HepG2 (cell line): Measurements from ENCODE around the gene DNAJC24. TPM values are rescaled to one million over a fixed set of nuclear protein-coding genes. Genes with fewer than 3 reads are reported as not detected.
A peak's percentile ranks its signal among the peaks of the same experiment; 100 is the strongest.

ENCODE experiments used
- ATAC-seq: fragments of 200-7000 bp; cut with Tn5 transposase; 3 replicates; pipeline ENCODE4 v1.9.1; 2020; ENCODE audit warnings: mild to moderate bottlenecking, moderate library complexity
- BruUV-seq: library from RNA; stranded (reverse); fragments of 400-500 nt; replicated peaks from 2 replicates; lab custom pipeline; 2021; lab: Mats Ljungman, UMichigan
- CTCF ChIA-PET: fragments of 300-600 bp; formaldehyde crosslinking; extraction: SDS; loops from one replicate; lab custom pipeline; 2021; ENCODE audit warnings: low total read pairs, inconsistent platforms, low intra/inter-chr PET ratio; lab: Yijun Ruan, JAX
- POLR2A ChIA-PET: fragments of 350-600 bp; sonication (Branson Sonifier 250); formaldehyde crosslinking; loops from one replicate; lab custom pipeline; 2020; ENCODE audit warnings: antibody characterized with exemption, inconsistent platforms; lab: Yijun Ruan, JAX
- DNase-seq: peaks from one replicate; pipeline ENCODE4 v3.0.0-alpha.2; 2015; ENCODE audit warnings: low spot score
- FAIRE-seq: peaks from 3 replicates; lab custom pipeline; 2011; peaks lifted over from hg19 to GRCh38; lab: Jason Lieb, UNC
- H2AFZ ChIP-seq: one replicate; pipeline ENCODE4 v1.6.1; 2011; ENCODE audit warnings: low read length, inconsistent platforms
- H3K27ac ChIP-seq: fragments of 300-600 bp; 3 replicates; pipeline ENCODE4 v1.8.0; 2011; ENCODE audit warnings: mixed run types, mild to moderate bottlenecking, mixed read lengths, low read length, inconsistent platforms; ENCODE audit not compliant: insufficient read depth; ENCODE audit errors: extremely low read length
- H3K27me3 ChIP-seq, 2 experiments: fragments of 200-600 bp in 1 of 2; 2 replicates in 1 of 2; 3 replicates in 1 of 2; pipeline versions ENCODE4 v1.6.0 to v1.8.0; 2011; ENCODE audit warnings: low read length in 2 of 2, mild to moderate bottlenecking in 2 of 2, moderate library complexity in 2 of 2, inconsistent platforms in 1 of 2; ENCODE audit not compliant: insufficient read depth in 2 of 2, control insufficient read depth in 1 of 2
- H3K36me3 ChIP-seq, 2 experiments: fragments of 200-600 bp in 1 of 2; replicated peaks in 1 of 2; 2 replicates in 1 of 2; 3 replicates in 1 of 2; pipeline versions ENCODE4 v1.5.1 to v1.8.0; 2011; ENCODE audit warnings: low read length in 2 of 2, inconsistent platforms in 1 of 2; ENCODE audit not compliant: insufficient read depth in 2 of 2, control insufficient read depth in 1 of 2
- H3K4me1 ChIP-seq: 2 replicates; pipeline ENCODE4 v1.5.1; 2012; ENCODE audit warnings: low read length, inconsistent platforms; ENCODE audit not compliant: insufficient read depth
- H3K4me2 ChIP-seq: 2 replicates; pipeline ENCODE4 v1.6.0; 2011; ENCODE audit warnings: low read depth, low read length, inconsistent platforms
- H3K4me3 ChIP-seq, 3 experiments: fragments of 200-600 bp in 1 of 3; sonication (generic), shearing (Covaris generic) in 1 of 3; replicated peaks in 1 of 3; 2 replicates each; pipeline ENCODE4 v1.5.1; 2011 to 2016; ENCODE audit warnings: low read length in 3 of 3, inconsistent platforms in 2 of 3, low read depth in 2 of 3, mild to moderate bottlenecking in 2 of 3, control low read depth in 1 of 3, mixed read lengths in 1 of 3; ENCODE audit not compliant: insufficient read depth in 1 of 3
- H3K79me2 ChIP-seq: one replicate; pipeline ENCODE4 v1.6.1; 2011; ENCODE audit warnings: low read length, inconsistent platforms; ENCODE audit not compliant: insufficient read depth
- H3K9ac ChIP-seq: 2 replicates; pipeline ENCODE4 v1.6.0; 2011; ENCODE audit warnings: mild to moderate bottlenecking, low read depth, low read length, inconsistent platforms; ENCODE audit not compliant: insufficient read depth
- H3K9me3 ChIP-seq: 2 replicates; pipeline ENCODE4 v1.5.1; 2012; ENCODE audit warnings: mild to moderate bottlenecking, low read length
- H4K20me1 ChIP-seq: 2 replicates; pipeline ENCODE4 v1.6.0; 2011; ENCODE audit warnings: inconsistent platforms, mild to moderate bottlenecking, low read length, moderate library complexity; ENCODE audit not compliant: insufficient read depth
- IRF1 ChIP-seq: sonication (generic); formaldehyde crosslinking; IDR thresholded peaks from 2 replicates; pipeline ENCODE4 v1.4.0; 2020; ENCODE audit warnings: low read depth, mild to moderate bottlenecking, missing genetic modification reagents
- NONO ChIP-seq, 2 experiments: fragments of 450-650 bp in 1 of 2; sonication (generic) in 1 of 2; formaldehyde crosslinking in 1 of 2; IDR thresholded peaks in 1 of 2; conservative IDR thresholded peaks in 1 of 2; 2 replicates each; pipeline versions ENCODE4 v1.6.1 to v1.8.0; 2017 to 2022; ENCODE audit warnings: mild to moderate bottlenecking in 1 of 2, missing genetic modification reagents in 1 of 2, moderate library complexity in 1 of 2
- ZBTB33 ChIP-seq: sonication (generic); formaldehyde crosslinking; IDR thresholded peaks from 2 replicates; pipeline ENCODE4 v1.4.0; 2020; ENCODE audit warnings: missing genetic modification reagents
- ZNF180 ChIP-seq: sonication (generic); formaldehyde crosslinking; IDR thresholded peaks from 2 replicates; pipeline ENCODE4 v1.4.0; 2020; ENCODE audit warnings: low read depth, missing genetic modification reagents, borderline replicate concordance
- ZNF7 ChIP-seq: IDR thresholded peaks from 2 replicates; pipeline ENCODE4 v1.6.1; 2016; ENCODE audit warnings: missing biosample characterization, missing genetic modification reagents
- WGBS: methylation state at CpG from one replicate; pipeline ENCODE4 v1.1.6; 2017; ENCODE audit warnings: low lambda C conversion rate; 5-methylcytosine and 5-hydroxymethylcytosine counted together
- in situ Hi-C: cut with HindIII; loops from 2 replicates; pipeline ENCODE4 v1.10.0; 2017; ENCODE audit warnings: low pct_unique_long_range_greater_than_20kb; ENCODE audit not compliant: extremely low pct_ligation_motif_present
- intact Hi-C: fragments of 100-400 bp; cut with micrococcal nuclease; formaldehyde crosslinking; loops from one replicate; pipeline ENCODE4 v1.10.0; 2022; ENCODE audit not compliant: unreplicated experiment
- polyA plus RNA-seq, 8 experiments: library from polyadenylated mRNA; depleted of rRNA in 3 of 8; stranded (reverse) in 7 of 8; unstranded in 1 of 8; fragments of >200 nt; fragmentation: Illumina TruSeq in 4 of 8; extraction: Trizol in 4 of 8; gene quantifications; 2 replicates each; pipeline versions ENCODE4 v1.2.1 to v1.2.3, GENCODE V29; 2011 to 2016; ENCODE audit warnings: low read depth in 4 of 8, missing spikeins in 1 of 8, mixed read lengths in 1 of 8; ENCODE audit not compliant: insufficient read depth in 1 of 8
- total RNA-seq, 5 experiments: library from RNA; depleted of rRNA; stranded (reverse); fragments of >200 nt; fragmentation: Illumina TruSeq; extraction: Trizol; gene quantifications; 2 replicates each; pipeline ENCODE4 v1.2.3, GENCODE V29; 2016; ENCODE audit warnings: low read depth in 1 of 5

DNAJC24 gene
- total and polyA plus RNA-seq, 2 of the 13 experiments (the other 11 are each of a cell fraction or from before 2014, with no cell fraction given), result 10.5 to 13.7 TPM

- TF ChIP-seq NONO (IDR thresholded peaks at IDR 0.05), result no peak
- TF ChIP-seq NONO (CRISPR knock-in tag; conservative IDR thresholded peaks at IDR 0.05), result no peak
- TF ChIP-seq, all 625 proteins: peak for 0
- no peaks in the 10 kb centered on the region for H3K36me3 ChIP-seq
- H2AFZ ChIP-seq, result no peak overlapping the region
- no peaks in the 10 kb centered on the region for H3K9me3 ChIP-seq
- no TSS peak for BruUV-seq
- ChIA-PET POLR2A (no interaction called here), CTCF (no interaction called here)
- no peaks in the 10 kb centered on the region for H3K79me2 ChIP-seq
- FAIRE-seq (no peak), ATAC-seq (no peak), DNase-seq (no peak)
- H3K4me2 ChIP-seq, result no peak overlapping the region
- intact Hi-C loops, result no loop called here
- H3K9ac ChIP-seq, result no peak overlapping the region
- H3K27ac ChIP-seq, result no peak overlapping the region
- H3K4me1 ChIP-seq, result no peaks in the 10 kb centered on the region
- WGBS, result 100% methylated on average over 1 of the region's 1 CpG
- H4K20me1 ChIP-seq, result no peaks in the 10 kb centered on the region
- H3K4me3 ChIP-seq, result no peak overlapping the region
- no peaks in the 10 kb centered on the region for H3K27me3 ChIP-seq
- in situ Hi-C loops, result no loop called here
Observed at GRCh38 chr11:31433851-31434250, 64.2 kb downstream of the DNAJC24 start.

- ChIA-PET POLR2A (no interaction called here), CTCF (no interaction called here)
- Histone ChIP-seq H3K79me2 (no peaks in the 10 kb centered on the region), H3K9ac (no peak overlapping the region), H3K9me3 (no peaks in the 10 kb centered on the region), H3K4me2 (no peak overlapping the region), H3K27ac (no peak overlapping the region), H3K36me3 (no peaks in the 10 kb centered on the region), H4K20me1 (no peaks in the 10 kb centered on the region), H2AFZ (no peak overlapping the region), H3K4me3 (no peak overlapping the region), H3K27me3 (no peaks in the 10 kb centered on the region), H3K4me1 (no peaks in the 10 kb centered on the region)
- in situ Hi-C loops (no loop called here), intact Hi-C loops (no loop called here)
- TF ChIP-seq ZNF180 (CRISPR knock-in tag), result no peak
- TF ChIP-seq ZBTB33 (CRISPR knock-in tag), result no peak
- no peak for TF ChIP-seq IRF1 (CRISPR knock-in tag)
- 0 out of 2 replicates have a peak, but pooled peaks have one; percentile 24 for TF ChIP-seq ZNF7
- WGBS, result 100% methylated on average over 2 of the region's 2 CpGs
- FAIRE-seq (no peak), ATAC-seq (no peak), DNase-seq (no peak)
- no TSS peak for BruUV-seq
Observed at GRCh38 chr11:31437742-31438435, 68.2 kb downstream of the DNAJC24 start.
